Measurements from ENCODE around the gene ZNF20.
"Not testable (repeated sequence)": the region's sequence is repeated elsewhere in the genome, so short reads cannot be mapped to it uniquely, and the experiment has no call there.

ZNF20 gene

DNA sequence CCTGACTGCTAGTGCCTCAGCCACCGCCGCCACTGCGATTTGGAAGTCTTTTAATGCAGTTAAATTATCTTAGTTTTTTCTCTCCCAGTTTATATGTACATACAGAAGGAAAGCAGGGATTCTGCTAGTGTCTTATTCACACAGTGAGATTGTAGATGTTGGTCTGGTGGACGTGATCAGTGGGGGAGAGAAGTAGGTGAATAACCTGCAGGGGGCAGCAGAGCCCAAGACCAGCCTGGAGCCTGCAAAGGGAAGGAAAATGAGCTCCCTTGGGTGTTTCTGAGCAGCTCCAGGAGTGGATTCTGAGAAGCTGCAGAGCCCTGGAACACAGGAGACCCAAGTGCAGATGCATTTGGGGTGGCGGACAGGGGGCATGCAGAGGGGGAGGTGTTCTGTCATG, 49.3 kb downstream of the ZNF20 start:
- H3K4me3 ChIP-seq (ENCODE audit: low read length, poor library complexity, severe bottlenecking), result no peak overlapping the region
- H3F3A ChIP-seq (ENCODE audit: low read depth), result no peaks in the 10 kb centered on the region
- no peaks in the 10 kb centered on the region for H3K36me3 ChIP-seq (ENCODE audit: insufficient read depth, low read length)
- H3K4me2 ChIP-seq (ENCODE audit: low read depth, low read length, poor library complexity, severe bottlenecking), result no peak overlapping the region
- H3K9me3 ChIP-seq (ENCODE audit: insufficient read depth, low read depth, low read length), result no peaks in the 10 kb centered on the region
- TF ChIP-seq EZH2phosphoT487 (IDR thresholded peaks at IDR 0.05; ENCODE audit: borderline replicate concordance), result no peak
- TF ChIP-seq, protein P1, sequence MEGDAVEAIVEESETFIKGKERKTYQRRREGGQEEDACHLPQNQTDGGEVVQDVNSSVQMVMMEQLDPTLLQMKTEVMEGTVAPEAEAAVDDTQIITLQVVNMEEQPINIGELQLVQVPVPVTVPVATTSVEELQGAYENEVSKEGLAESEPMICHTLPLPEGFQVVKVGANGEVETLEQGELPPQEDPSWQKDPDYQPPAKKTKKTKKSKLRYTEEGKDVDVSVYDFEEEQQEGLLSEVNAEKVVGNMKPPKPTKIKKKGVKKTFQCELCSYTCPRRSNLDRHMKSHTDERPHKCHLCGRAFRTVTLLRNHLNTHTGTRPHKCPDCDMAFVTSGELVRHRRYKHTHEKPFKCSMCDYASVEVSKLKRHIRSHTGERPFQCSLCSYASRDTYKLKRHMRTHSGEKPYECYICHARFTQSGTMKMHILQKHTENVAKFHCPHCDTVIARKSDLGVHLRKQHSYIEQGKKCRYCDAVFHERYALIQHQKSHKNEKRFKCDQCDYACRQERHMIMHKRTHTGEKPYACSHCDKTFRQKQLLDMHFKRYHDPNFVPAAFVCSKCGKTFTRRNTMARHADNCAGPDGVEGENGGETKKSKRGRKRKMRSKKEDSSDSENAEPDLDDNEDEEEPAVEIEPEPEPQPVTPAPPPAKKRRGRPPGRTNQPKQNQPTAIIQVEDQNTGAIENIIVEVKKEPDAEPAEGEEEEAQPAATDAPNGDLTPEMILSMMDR (conservative IDR thresholded peaks at IDR 0.05; ENCODE audit: low read length), result peak; percentile 84
- no peaks in the 10 kb centered on the region for H3K9me2 ChIP-seq (replicated peaks; ENCODE audit: low read depth, low read length)
- H2AFZ ChIP-seq (ENCODE audit: low read length), result 0 out of 2 replicates have a peak overlapping the region, but pooled peaks have one; percentile 41
- H4K20me1 ChIP-seq (ENCODE audit: insufficient read depth, low read length, poor library complexity, severe bottlenecking), result no peaks in the 10 kb centered on the region
- no peaks in the 10 kb centered on the region for H3K79me2 ChIP-seq (ENCODE audit: insufficient read depth, low read length)
- H3K27me3 ChIP-seq (ENCODE audit: insufficient read depth, low read length, poor library complexity, severe bottlenecking), result no peaks in the 10 kb centered on the region
- no peaks in the 10 kb centered on the region for H3K4me1 ChIP-seq (ENCODE audit: insufficient read depth, low read length, poor library complexity, severe bottlenecking)
- H3K9ac ChIP-seq (ENCODE audit: low read depth, low read length, poor library complexity, severe bottlenecking), result no peak overlapping the region

DNA sequence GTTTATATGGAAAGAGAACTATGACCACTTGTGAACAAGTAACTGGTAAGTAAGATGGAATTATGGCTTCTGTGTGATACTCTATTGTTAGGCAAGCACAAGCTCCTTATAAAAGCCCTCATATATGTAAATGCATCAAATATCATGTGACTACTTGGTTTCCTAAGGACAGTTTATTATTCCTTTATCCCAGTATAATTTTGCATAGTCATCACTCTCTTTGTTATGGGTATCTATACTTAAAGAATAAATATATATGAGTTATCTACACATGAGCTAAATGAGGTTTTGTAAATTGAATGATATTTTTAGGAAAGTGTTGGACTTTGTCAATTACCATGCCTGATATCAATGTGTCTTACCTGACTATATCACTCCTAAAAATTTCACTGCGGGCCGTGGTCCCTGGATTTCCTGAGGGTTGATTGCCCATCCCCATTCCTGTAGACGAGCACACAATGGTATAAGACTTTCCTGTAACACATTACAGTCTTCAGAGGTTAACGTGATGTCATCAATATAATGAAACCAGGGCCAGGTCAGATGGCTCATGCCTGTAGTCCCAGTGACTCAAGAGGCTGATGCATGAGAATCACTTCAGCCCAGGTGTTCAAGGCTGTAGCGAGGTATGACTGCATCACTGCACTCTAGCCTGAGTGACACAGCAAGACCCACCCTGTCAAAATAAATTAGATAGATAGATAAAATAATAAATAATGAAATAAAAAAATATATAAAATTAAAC, 54.9 kb downstream of the ZNF20 start:
- Histone ChIP-seq H3K9me2 (replicated peaks; ENCODE audit: low read depth, low read length) (no peaks in the 10 kb centered on the region), H3K4me2 (ENCODE audit: low read depth, low read length, poor library complexity, severe bottlenecking) (no peak overlapping the region), H3K9ac (ENCODE audit: low read depth, low read length, poor library complexity, severe bottlenecking) (no peak overlapping the region), H3K4me3 (ENCODE audit: low read length, poor library complexity, severe bottlenecking) (no peak overlapping the region), H3K79me2 (ENCODE audit: insufficient read depth, low read length) (no peaks in the 10 kb centered on the region), H4K20me1 (ENCODE audit: insufficient read depth, low read length, poor library complexity, severe bottlenecking) (no peaks in the 10 kb centered on the region), H3K9me3 (ENCODE audit: insufficient read depth, low read depth, low read length) (no peaks in the 10 kb centered on the region), H3F3A (ENCODE audit: low read depth) (no peaks in the 10 kb centered on the region), H3K4me1 (ENCODE audit: insufficient read depth, low read length, poor library complexity, severe bottlenecking) (peaks cover 3% of the 10 kb centered on the region), H3K27me3 (ENCODE audit: insufficient read depth, low read length, poor library complexity, severe bottlenecking) (no peaks in the 10 kb centered on the region), H2AFZ (ENCODE audit: low read length) (no peak overlapping the region), H3K36me3 (ENCODE audit: insufficient read depth, low read length) (no peaks in the 10 kb centered on the region)
- TF ChIP-seq EZH2phosphoT487 (IDR thresholded peaks at IDR 0.05; ENCODE audit: borderline replicate concordance), result no peak
- TF ChIP-seq, protein P1 (conservative IDR thresholded peaks at IDR 0.05; ENCODE audit: low read length), result no peak

DNA sequence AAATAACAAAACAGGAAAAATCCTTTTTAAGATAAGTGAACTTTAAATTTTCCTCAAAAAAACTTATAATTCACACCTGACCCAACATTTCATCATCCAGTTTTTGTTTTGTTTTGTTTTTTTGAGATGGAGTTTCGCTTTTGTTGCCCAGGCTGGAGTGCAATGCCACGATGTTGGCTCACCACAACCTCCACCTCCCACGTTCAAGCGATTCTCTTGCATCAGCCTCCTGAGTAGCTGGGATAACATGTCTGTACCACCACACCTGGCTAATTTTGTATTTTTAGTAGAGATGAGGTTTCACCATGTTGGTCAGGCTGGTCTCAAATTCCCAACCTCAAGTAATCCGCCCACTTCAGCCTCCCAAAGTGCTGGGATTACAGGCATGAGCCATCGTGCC, 56.8 kb downstream of the ZNF20 start:
- not testable (repeated sequence) for H3K79me2 ChIP-seq (ENCODE audit: insufficient read depth, low read length); H3K4me1 ChIP-seq (ENCODE audit: insufficient read depth, low read length, poor library complexity, severe bottlenecking); H3K4me2 ChIP-seq (ENCODE audit: low read depth, low read length, poor library complexity, severe bottlenecking); H3K4me3 ChIP-seq (ENCODE audit: low read length, poor library complexity, severe bottlenecking); H4K20me1 ChIP-seq (ENCODE audit: insufficient read depth, low read length, poor library complexity, severe bottlenecking); H3F3A ChIP-seq (ENCODE audit: low read depth); H3K9me2 ChIP-seq (replicated peaks; ENCODE audit: low read depth, low read length); H2AFZ ChIP-seq (ENCODE audit: low read length); H3K9me3 ChIP-seq (ENCODE audit: insufficient read depth, low read depth, low read length); H3K27me3 ChIP-seq (ENCODE audit: insufficient read depth, low read length, poor library complexity, severe bottlenecking); H3K36me3 ChIP-seq (ENCODE audit: insufficient read depth, low read length); H3K9ac ChIP-seq (ENCODE audit: low read depth, low read length, poor library complexity, severe bottlenecking)
